HepG2 (cell line): Measurements from ENCODE around the gene FAM83E. TPM values are rescaled to one million over a fixed set of nuclear protein-coding genes. Genes with fewer than 3 reads are reported as not detected.

ENCODE experiments used
- ARHGAP35 ChIP-seq: sonication (generic); formaldehyde crosslinking; IDR thresholded peaks from 2 replicates; pipeline ENCODE4 v1.9.0; 2022; ENCODE audit warnings: mild to moderate bottlenecking, inconsistent platforms, moderate library complexity, missing genetic modification reagents, borderline replicate concordance
- GTF3A ChIP-seq: sonication (generic); formaldehyde crosslinking; conservative IDR thresholded peaks from 2 replicates; pipeline ENCODE4 v1.4.0; 2020; ENCODE audit warnings: mild to moderate bottlenecking, missing genetic modification reagents
- HNRNPL ChIP-seq: fragments of 200-400 bp; formaldehyde crosslinking; IDR thresholded peaks from 2 replicates; pipeline ENCODE4 v1.6.1; 2017; ENCODE audit warnings: mild to moderate bottlenecking, low read depth, low read length
- HNRNPLL ChIP-seq: fragments of 200-400 bp; formaldehyde crosslinking; IDR thresholded peaks from 2 replicates; pipeline ENCODE4 v1.6.1; 2017; ENCODE audit warnings: mild to moderate bottlenecking, low read depth, low read length; ENCODE audit not compliant: poor library complexity, severe bottlenecking
- MAF1 ChIP-seq: sonication (generic); formaldehyde crosslinking; IDR thresholded peaks from 2 replicates; pipeline ENCODE4 v1.5.0; 2020; ENCODE audit warnings: missing genetic modification reagents, borderline replicate concordance
- MAFF ChIP-seq: IDR thresholded peaks from 2 replicates; pipeline ENCODE4 v1.6.1; 2011; ENCODE audit warnings: low read depth, low read length, improper control_type of control experiment
- MXI1 ChIP-seq: IDR thresholded peaks from 3 replicates; pipeline ENCODE4 v1.6.1; 2012; ENCODE audit warnings: low read depth, low read length, inconsistent platforms, borderline replicate concordance
- RCOR2 ChIP-seq: IDR thresholded peaks from 2 replicates; pipeline ENCODE4 v1.6.1; 2016; ENCODE audit warnings: missing biosample characterization, missing genetic modification reagents
- ZMYM3 ChIP-seq: sonication (generic); formaldehyde crosslinking; IDR thresholded peaks from 2 replicates; pipeline ENCODE4 v1.5.1; 2020; ENCODE audit warnings: mild to moderate bottlenecking, missing genetic modification reagents
- ZNF264 ChIP-seq: sonication (generic); formaldehyde crosslinking; IDR thresholded peaks from 2 replicates; pipeline ENCODE4 v1.4.0; 2020; ENCODE audit warnings: missing genetic modification reagents
- ZNF644 ChIP-seq: IDR thresholded peaks from 2 replicates; pipeline ENCODE4 v1.6.1; 2016; ENCODE audit warnings: low read depth
- polyA plus RNA-seq, 8 experiments: library from polyadenylated mRNA; depleted of rRNA in 3 of 8; stranded (reverse) in 7 of 8; unstranded in 1 of 8; fragments of >200 nt; fragmentation: Illumina TruSeq in 4 of 8; extraction: Trizol in 4 of 8; gene quantifications; 2 replicates each; pipeline versions ENCODE4 v1.2.1 to v1.2.3, GENCODE V29; 2011 to 2016; ENCODE audit warnings: low read depth in 4 of 8, missing spikeins in 1 of 8, mixed read lengths in 1 of 8; ENCODE audit not compliant: insufficient read depth in 1 of 8
- total RNA-seq, 5 experiments: library from RNA; depleted of rRNA; stranded (reverse); fragments of >200 nt; fragmentation: Illumina TruSeq; extraction: Trizol; gene quantifications; 2 replicates each; pipeline ENCODE4 v1.2.3, GENCODE V29; 2016; ENCODE audit warnings: low read depth in 1 of 5
- TF ChIP-seq, protein P1 (sequence below): sonication (generic); formaldehyde crosslinking; IDR thresholded peaks from 2 replicates; pipeline ENCODE4 v1.5.0; 2020; ENCODE audit warnings: mild to moderate bottlenecking, missing genetic modification reagents
- TF ChIP-seq, protein P2 (sequence below): sonication (generic); formaldehyde crosslinking; IDR thresholded peaks from 2 replicates; pipeline ENCODE4 v1.5.0; 2020; ENCODE audit warnings: missing genetic modification reagents, mild to moderate bottlenecking, borderline replicate concordance
- TF ChIP-seq, protein P3 (sequence below): sonication (generic); formaldehyde crosslinking; IDR thresholded peaks from 2 replicates; pipeline ENCODE4 v1.9.0; 2021; ENCODE audit warnings: mild to moderate bottlenecking, missing genetic modification reagents
- TF ChIP-seq, protein P4 (sequence below): sonication (generic); formaldehyde crosslinking; IDR thresholded peaks from 2 replicates; pipeline ENCODE4 v1.8.1; 2023; ENCODE audit warnings: mild to moderate bottlenecking, missing genetic modification reagents

Gene FAM83E
- total and polyA plus RNA-seq, 2 of the 13 experiments (the other 11 are each of a cell fraction or from before 2014, with no cell fraction given): 0.18 to 0.60 TPM

DNA sequence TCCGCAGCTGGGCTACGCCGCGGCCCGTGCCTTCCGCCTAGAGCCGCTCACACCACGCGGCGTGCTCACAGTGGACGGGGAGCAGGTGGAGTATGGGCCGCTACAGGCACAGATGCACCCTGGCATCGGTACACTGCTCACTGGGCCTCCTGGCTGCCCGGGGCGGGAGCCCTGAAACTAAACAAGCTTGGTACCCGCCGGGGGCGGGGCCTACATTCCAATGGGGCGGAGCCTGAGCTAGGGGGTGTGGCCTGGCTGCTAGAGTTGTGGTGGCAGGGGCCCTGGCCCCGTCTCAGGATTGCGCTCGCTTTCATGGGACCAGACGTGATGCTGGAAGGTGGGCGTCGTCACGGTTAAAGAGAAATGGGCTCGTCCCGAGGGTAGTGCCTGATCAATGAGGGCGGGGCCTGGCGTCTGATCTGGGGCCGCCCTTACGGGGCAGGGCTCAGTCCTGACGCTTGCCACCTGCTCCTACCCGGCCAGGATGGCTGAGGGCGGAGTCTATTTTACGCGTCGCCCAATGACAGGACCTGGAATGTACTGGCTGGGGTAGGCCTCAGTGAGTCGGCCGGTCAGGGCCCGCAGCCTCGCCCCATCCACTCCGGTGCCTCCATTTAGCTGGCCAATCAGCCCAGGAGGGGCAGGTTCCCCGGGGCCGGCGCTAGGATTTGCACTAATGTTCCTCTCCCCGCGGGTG lies 14.9 kb upstream of the FAM83E start (continued):
- TF ChIP-seq, protein P1, sequence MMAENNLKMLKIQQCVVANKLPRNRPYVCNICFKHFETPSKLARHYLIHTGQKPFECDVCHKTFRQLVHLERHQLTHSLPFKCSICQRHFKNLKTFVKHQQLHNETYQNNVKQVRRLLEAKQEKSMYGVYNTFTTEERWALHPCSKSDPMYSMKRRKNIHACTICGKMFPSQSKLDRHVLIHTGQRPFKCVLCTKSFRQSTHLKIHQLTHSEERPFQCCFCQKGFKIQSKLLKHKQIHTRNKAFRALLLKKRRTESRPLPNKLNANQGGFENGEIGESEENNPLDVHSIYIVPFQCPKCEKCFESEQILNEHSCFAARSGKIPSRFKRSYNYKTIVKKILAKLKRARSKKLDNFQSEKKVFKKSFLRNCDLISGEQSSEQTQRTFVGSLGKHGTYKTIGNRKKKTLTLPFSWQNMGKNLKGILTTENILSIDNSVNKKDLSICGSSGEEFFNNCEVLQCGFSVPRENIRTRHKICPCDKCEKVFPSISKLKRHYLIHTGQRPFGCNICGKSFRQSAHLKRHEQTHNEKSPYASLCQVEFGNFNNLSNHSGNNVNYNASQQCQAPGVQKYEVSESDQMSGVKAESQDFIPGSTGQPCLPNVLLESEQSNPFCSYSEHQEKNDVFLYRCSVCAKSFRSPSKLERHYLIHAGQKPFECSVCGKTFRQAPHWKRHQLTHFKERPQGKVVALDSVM (CRISPR knock-in tag): no peak
- TF ChIP-seq MXI1: no peak
- TF ChIP-seq, protein P2, sequence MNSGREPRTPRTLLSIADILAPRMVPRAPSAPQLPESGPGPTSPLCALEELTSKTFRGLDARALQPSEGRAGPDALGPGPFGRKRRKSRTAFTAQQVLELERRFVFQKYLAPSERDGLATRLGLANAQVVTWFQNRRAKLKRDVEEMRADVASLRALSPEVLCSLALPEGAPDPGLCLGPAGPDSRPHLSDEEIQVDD: no peak
- no peak for TF ChIP-seq RCOR2 (CRISPR knock-in tag)
- TF ChIP-seq GTF3A (CRISPR knock-in tag): no peak
- TF ChIP-seq, protein P3, sequence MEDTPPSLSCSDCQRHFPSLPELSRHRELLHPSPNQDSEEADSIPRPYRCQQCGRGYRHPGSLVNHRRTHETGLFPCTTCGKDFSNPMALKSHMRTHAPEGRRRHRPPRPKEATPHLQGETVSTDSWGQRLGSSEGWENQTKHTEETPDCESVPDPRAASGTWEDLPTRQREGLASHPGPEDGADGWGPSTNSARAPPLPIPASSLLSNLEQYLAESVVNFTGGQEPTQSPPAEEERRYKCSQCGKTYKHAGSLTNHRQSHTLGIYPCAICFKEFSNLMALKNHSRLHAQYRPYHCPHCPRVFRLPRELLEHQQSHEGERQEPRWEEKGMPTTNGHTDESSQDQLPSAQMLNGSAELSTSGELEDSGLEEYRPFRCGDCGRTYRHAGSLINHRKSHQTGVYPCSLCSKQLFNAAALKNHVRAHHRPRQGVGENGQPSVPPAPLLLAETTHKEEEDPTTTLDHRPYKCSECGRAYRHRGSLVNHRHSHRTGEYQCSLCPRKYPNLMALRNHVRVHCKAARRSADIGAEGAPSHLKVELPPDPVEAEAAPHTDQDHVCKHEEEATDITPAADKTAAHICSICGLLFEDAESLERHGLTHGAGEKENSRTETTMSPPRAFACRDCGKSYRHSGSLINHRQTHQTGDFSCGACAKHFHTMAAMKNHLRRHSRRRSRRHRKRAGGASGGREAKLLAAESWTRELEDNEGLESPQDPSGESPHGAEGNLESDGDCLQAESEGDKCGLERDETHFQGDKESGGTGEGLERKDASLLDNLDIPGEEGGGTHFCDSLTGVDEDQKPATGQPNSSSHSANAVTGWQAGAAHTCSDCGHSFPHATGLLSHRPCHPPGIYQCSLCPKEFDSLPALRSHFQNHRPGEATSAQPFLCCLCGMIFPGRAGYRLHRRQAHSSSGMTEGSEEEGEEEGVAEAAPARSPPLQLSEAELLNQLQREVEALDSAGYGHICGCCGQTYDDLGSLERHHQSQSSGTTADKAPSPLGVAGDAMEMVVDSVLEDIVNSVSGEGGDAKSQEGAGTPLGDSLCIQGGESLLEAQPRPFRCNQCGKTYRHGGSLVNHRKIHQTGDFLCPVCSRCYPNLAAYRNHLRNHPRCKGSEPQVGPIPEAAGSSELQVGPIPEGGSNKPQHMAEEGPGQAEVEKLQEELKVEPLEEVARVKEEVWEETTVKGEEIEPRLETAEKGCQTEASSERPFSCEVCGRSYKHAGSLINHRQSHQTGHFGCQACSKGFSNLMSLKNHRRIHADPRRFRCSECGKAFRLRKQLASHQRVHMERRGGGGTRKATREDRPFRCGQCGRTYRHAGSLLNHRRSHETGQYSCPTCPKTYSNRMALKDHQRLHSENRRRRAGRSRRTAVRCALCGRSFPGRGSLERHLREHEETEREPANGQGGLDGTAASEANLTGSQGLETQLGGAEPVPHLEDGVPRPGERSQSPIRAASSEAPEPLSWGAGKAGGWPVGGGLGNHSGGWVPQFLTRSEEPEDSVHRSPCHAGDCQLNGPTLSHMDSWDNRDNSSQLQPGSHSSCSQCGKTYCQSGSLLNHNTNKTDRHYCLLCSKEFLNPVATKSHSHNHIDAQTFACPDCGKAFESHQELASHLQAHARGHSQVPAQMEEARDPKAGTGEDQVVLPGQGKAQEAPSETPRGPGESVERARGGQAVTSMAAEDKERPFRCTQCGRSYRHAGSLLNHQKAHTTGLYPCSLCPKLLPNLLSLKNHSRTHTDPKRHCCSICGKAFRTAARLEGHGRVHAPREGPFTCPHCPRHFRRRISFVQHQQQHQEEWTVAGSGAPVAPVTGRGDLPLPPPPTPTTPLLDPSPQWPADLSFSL (CRISPR knock-in tag): no peak
- TF ChIP-seq MAF1 (CRISPR knock-in tag): no peak
- no peak for TF ChIP-seq ARHGAP35 (CRISPR knock-in tag)
- TF ChIP-seq ZNF644 (CRISPR knock-in tag): no peak
- TF ChIP-seq ZNF264 (CRISPR knock-in tag): no peak
- TF ChIP-seq MAFF: no peak
- no peak for TF ChIP-seq ZMYM3 (CRISPR knock-in tag)
- TF ChIP-seq, protein P4, sequence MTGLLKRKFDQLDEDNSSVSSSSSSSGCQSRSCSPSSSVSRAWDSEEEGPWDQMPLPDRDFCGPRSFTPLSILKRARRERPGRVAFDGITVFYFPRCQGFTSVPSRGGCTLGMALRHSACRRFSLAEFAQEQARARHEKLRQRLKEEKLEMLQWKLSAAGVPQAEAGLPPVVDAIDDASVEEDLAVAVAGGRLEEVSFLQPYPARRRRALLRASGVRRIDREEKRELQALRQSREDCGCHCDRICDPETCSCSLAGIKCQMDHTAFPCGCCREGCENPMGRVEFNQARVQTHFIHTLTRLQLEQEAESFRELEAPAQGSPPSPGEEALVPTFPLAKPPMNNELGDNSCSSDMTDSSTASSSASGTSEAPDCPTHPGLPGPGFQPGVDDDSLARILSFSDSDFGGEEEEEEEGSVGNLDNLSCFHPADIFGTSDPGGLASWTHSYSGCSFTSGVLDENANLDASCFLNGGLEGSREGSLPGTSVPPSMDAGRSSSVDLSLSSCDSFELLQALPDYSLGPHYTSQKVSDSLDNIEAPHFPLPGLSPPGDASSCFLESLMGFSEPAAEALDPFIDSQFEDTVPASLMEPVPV (CRISPR knock-in tag): 0 out of 2 replicates have a peak, but pooled peaks have one; percentile 5
- 0 out of 2 replicates have a peak, but pooled peaks have one; percentile 49 for TF ChIP-seq HNRNPL
- TF ChIP-seq HNRNPLL: peak; percentile 15
